Stimulated activated CD8-positive, alpha-beta memory T cell treated with anti-CD3 and anti-CD28 coated beads, Interleukin-7, amount 100 ng/mL, for 48 hours (primary cell): Measurements from ENCODE around the gene TEX29.

ENCODE experiments used
- DNase-seq, 2 donors: peaks; one replicate each; pipeline ENCODE4 v3.0.0-alpha.2; 2020; ENCODE audit warnings: low read depth in 1 of 2; ENCODE audit errors: extremely low read depth in 1 of 2

TEX29 gene

GRCh38 chr13:111289251-111289650 lies 31.2 kb upstream of the TEX29 start:
- DNase-seq = no peak

GRCh38 chr13:111291908-111292307 lies 28.5 kb upstream of the TEX29 start:
- DNase-seq = no peak

- no peak for DNase-seq
Observed at GRCh38 chr13:111292710-111293485, 27.5 kb upstream of the TEX29 start.

GRCh38 chr13:111295886-111296285 lies 24.6 kb upstream of the TEX29 start:
- DNase-seq = no peak

GRCh38 chr13:111296417-111296816 lies 24.0 kb upstream of the TEX29 start:
- no peak for DNase-seq

- no peak for DNase-seq
Observed at GRCh38 chr13:111298214-111298975, 22.0 kb upstream of the TEX29 start.

GRCh38 chr13:111302045-111302726 lies 18.3 kb upstream of the TEX29 start:
- DNase-seq = no peak

- DNase-seq = no peak
Observed at GRCh38 chr13:111303559-111303958, 16.9 kb upstream of the TEX29 start.

- DNase-seq = no peak
Observed at GRCh38 chr13:111304041-111304544, 16.3 kb upstream of the TEX29 start.

GRCh38 chr13:111304603-111305289 lies 15.7 kb upstream of the TEX29 start:
- no peak for DNase-seq

GRCh38 chr13:111312944-111313590 lies 7.4 kb upstream of the TEX29 start:
- no peak for DNase-seq

GRCh38 chr13:111313911-111314425 lies 6.5 kb upstream of the TEX29 start:
- DNase-seq = no peak

- DNase-seq = no peak
Observed at GRCh38 chr13:111314852-111315251, 5.6 kb upstream of the TEX29 start.

GRCh38 chr13:111315347-111315995 lies 5.0 kb upstream of the TEX29 start:
- DNase-seq = no peak

GRCh38 chr13:111316161-111316730 lies 4.2 kb upstream of the TEX29 start:
- DNase-seq = no peak

- DNase-seq = no peak
Observed at GRCh38 chr13:111317042-111317550, 3.3 kb upstream of the TEX29 start.

- DNase-seq = no peak
Observed at GRCh38 chr13:111317571-111318345, 2.7 kb upstream of the TEX29 start.

GRCh38 chr13:111318386-111318785 lies 2.1 kb upstream of the TEX29 start:
- no peak for DNase-seq
